ENCODE data around the gene NAV2.

The NAV2 gene

DNA sequence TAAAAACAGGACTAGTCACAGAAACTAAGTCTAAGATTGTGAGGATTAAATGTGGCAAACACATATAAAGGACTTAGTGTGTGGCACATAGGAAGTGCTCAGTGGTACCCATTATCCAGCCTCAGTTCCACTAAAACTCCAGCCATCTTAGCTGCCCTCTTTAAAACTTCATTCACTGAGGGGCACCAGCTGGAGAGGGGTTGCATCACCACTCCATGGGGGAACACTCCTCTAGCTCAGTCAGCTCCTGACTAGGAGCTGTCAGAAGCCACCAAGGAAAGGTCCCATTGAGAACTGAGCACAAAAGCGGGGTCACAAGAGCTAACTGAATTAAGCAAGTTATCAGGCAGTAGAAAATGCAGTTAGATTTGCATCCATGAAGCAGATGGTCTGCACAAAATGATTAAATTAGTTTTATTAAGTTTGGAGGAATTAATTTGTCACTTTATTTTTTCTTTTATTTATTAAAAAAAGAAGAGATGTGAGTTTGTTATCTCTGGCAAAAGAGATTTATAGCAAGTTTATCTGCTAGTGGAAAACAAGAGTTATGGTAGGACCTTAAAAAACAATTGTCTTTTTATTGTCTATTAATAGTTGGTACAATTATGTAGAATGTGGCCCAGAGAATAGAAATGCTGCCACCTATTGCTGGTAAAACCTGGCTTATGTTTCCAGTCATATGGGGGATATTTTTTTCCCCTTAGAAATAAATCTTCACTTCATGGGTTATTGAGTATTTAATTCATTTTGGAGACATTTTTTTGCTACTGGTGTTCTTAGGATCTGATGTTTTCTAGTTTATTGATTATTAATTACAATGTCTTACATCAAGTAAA is 95.7 kb downstream of the NAV2 start:
- no peak for DNase-seq (ENCODE audit: low read depth)
- no peak overlapping the region for H3K4me3 ChIP-seq (ENCODE audit: low read depth, low read length)
- TF ChIP-seq, protein P1, sequence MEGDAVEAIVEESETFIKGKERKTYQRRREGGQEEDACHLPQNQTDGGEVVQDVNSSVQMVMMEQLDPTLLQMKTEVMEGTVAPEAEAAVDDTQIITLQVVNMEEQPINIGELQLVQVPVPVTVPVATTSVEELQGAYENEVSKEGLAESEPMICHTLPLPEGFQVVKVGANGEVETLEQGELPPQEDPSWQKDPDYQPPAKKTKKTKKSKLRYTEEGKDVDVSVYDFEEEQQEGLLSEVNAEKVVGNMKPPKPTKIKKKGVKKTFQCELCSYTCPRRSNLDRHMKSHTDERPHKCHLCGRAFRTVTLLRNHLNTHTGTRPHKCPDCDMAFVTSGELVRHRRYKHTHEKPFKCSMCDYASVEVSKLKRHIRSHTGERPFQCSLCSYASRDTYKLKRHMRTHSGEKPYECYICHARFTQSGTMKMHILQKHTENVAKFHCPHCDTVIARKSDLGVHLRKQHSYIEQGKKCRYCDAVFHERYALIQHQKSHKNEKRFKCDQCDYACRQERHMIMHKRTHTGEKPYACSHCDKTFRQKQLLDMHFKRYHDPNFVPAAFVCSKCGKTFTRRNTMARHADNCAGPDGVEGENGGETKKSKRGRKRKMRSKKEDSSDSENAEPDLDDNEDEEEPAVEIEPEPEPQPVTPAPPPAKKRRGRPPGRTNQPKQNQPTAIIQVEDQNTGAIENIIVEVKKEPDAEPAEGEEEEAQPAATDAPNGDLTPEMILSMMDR (IDR thresholded peaks at IDR 0.05; ENCODE audit: low read depth, low read length, missing control alignments) = no peak

DNA sequence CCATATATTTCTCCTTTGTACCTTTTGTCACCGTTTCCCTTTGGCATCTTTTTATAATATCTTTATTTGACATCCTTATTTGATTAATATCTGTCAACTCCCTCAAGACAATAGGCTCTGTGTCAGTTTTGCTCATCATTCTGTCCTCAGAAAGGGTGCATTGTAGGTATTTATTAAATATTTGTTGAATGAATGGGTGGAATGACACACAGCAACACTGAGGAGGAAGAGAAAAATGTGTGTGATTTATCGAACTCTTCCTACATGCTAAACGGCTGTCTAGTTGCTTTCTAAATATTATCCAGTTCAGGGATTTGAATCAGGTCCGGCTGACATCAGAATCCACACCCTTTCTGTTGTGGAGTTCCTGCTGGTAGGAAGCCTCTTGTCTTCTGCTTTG is 98.2 kb downstream of the NAV2 start:
- H3K4me3 ChIP-seq (ENCODE audit: low read depth, low read length) = no peak overlapping the region
- DNase-seq (ENCODE audit: low read depth) = no peak
- TF ChIP-seq, protein P1 (IDR thresholded peaks at IDR 0.05; ENCODE audit: low read depth, low read length, missing control alignments) = no peak

DNA sequence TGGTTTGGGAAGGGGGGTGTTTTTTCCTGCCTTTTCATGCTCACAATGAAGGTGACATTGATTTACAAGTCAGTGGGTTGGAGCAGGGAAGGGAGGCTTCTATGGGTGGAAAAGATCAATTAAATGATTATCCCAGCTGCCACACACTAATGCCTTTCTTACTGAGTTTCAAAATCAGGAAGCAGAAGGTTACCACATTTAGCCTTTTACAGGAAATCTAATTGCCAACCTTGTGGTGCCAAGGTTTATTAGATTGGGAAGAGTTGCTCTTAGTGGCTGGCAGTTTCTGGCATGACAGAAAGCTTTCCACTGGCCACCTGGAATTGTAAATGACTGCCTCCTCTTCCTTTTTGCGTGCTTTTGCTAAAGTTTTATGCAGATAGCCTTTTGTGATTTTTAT is 98.7 kb downstream of the NAV2 start:
- no peak overlapping the region for H3K4me3 ChIP-seq (ENCODE audit: low read depth, low read length)
- DNase-seq (ENCODE audit: low read depth) = no peak
- TF ChIP-seq, protein P1 (IDR thresholded peaks at IDR 0.05; ENCODE audit: low read depth, low read length, missing control alignments) = no peak

DNA sequence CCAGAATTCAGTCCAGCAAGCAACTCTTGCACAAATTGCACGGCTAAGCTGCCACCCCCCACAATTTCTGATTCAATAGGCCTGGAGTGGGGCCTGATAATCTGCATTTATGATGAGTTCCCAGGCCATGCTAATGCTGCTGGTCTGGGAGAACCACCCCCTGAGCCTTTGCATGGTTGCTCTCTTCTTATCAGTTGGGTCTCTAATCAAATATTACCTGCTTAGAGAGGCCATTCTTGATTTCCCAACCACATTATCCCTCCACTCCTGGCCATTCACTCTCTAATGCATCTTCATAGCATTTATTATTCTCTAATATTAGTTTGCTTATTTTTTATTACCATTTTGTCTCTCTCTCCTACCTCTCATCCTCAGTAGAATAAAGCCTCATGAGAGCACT is 99.5 kb downstream of the NAV2 start:
- TF ChIP-seq, protein P1 (IDR thresholded peaks at IDR 0.05; ENCODE audit: low read depth, low read length, missing control alignments) = no peak

DNA sequence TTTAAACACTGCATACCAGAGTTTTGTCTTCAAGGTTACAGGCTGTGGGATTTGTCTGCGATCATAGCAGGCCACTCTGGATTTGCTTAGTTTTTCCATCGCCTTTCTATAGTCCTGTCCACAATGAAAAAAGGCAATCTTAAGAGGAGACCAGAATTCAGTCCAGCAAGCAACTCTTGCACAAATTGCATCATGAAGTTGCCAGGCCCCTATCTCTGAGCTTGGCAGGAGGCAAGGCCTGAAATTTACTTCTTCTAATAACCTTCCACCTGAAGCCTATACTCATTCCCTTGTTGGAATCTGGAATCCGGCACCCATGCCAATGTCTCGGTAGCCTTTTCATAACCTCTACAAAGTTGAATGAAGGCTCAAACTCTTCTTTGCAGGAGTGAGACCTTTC is 100.1 kb downstream of the NAV2 start:
- no peak overlapping the region for H3K4me3 ChIP-seq (ENCODE audit: low read depth, low read length)
- DNase-seq (ENCODE audit: low read depth) = no peak
- TF ChIP-seq, protein P1 (IDR thresholded peaks at IDR 0.05; ENCODE audit: low read depth, low read length, missing control alignments) = no peak

More for the DNA sequence above, 99.5 kb downstream of the NAV2 start:
- no peak overlapping the region for H3K4me3 ChIP-seq (ENCODE audit: low read depth, low read length)
- DNase-seq (ENCODE audit: low read depth) = no peak

DNA sequence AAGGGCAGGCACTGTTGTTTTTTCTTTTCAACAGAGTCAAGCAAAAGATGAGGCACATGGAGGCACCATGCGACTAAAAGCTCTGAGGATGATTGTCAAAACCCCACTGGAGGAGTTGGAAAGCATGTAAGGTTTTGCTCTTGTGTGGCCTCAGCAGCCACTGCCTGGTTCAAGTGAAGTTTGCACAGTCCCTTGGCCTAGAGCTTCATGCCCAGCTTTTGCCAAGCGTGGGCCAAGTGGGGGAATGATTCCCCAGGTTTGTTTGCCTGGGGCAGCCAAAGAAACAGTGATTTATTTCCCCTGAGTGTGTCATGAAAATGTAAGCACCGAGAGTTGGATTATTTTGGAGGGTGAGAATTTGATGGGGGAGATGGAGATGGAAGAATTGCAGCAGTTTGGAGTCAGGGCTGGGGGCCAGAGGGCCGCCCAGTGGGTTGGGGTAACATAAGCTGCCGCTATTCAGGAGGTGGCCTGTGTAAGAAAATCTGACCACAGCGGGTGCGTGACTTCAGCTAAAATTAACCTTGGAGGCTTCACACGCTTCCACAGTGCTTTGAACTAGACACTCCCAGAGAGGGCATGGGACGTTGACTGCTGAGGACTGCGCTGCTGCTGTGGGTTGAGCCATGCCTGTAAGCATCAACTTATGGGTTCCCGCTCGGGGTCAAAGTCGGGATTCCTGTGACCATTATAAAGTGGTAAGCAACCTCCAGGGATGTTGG is 100.7 kb downstream of the NAV2 start:
- no peak overlapping the region for H3K4me3 ChIP-seq (ENCODE audit: low read depth, low read length)
- TF ChIP-seq, protein P1 (IDR thresholded peaks at IDR 0.05; ENCODE audit: low read depth, low read length, missing control alignments) = no peak
- no peak for DNase-seq (ENCODE audit: low read depth)
